ENCODE results near the gene TCEA3.

DNA sequence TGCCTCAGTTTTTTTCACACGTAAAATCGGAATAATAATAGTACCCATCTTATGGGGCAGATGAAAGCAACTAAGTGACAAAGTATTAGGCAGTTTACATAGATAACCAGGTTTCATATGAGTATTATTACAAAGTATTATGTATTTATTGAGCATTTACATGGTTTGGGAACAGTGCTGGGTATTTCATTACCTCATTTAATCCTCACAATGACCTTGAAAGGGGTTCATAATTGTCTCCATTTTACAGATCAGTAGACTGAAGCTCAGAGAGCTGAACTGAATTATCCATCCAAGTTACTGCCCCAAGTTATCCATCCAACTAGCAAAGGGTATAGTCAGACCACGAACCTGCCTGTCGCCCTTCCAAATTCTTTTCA is 21.2 kb downstream of the TCEA3 start:
- TF ChIP-seq, protein P1, sequence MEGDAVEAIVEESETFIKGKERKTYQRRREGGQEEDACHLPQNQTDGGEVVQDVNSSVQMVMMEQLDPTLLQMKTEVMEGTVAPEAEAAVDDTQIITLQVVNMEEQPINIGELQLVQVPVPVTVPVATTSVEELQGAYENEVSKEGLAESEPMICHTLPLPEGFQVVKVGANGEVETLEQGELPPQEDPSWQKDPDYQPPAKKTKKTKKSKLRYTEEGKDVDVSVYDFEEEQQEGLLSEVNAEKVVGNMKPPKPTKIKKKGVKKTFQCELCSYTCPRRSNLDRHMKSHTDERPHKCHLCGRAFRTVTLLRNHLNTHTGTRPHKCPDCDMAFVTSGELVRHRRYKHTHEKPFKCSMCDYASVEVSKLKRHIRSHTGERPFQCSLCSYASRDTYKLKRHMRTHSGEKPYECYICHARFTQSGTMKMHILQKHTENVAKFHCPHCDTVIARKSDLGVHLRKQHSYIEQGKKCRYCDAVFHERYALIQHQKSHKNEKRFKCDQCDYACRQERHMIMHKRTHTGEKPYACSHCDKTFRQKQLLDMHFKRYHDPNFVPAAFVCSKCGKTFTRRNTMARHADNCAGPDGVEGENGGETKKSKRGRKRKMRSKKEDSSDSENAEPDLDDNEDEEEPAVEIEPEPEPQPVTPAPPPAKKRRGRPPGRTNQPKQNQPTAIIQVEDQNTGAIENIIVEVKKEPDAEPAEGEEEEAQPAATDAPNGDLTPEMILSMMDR (IDR thresholded peaks at IDR 0.05) = no peak
- TF ChIP-seq, protein P2, sequence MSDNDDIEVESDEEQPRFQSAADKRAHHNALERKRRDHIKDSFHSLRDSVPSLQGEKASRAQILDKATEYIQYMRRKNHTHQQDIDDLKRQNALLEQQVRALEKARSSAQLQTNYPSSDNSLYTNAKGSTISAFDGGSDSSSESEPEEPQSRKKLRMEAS (CRISPR knock-in tag; IDR thresholded peaks at IDR 0.05) = no peak
- TF ChIP-seq, protein P3, sequence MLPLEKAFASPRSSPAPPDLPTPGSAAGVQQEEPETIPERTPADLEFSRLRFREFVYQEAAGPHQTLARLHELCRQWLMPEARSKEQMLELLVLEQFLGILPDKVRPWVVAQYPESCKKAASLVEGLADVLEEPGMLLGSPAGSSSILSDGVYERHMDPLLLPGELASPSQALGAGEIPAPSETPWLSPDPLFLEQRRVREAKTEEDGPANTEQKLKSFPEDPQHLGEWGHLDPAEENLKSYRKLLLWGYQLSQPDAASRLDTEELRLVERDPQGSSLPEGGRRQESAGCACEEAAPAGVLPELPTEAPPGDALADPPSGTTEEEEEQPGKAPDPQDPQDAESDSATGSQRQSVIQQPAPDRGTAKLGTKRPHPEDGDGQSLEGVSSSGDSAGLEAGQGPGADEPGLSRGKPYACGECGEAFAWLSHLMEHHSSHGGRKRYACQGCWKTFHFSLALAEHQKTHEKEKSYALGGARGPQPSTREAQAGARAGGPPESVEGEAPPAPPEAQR (CRISPR knock-in tag; IDR thresholded peaks at IDR 0.05) = no peak
- TF ChIP-seq FOXK1 (CRISPR knock-in tag; IDR thresholded peaks at IDR 0.05) (no peak), CREB1 (CRISPR knock-in tag; IDR thresholded peaks at IDR 0.05) (no peak), NFYB (CRISPR knock-in tag; conservative IDR thresholded peaks at IDR 0.05; ENCODE audit: low read depth) (no peak), ZNF263 (CRISPR knock-in tag; IDR thresholded peaks at IDR 0.05; ENCODE audit: low read depth) (no peak), RORB (CRISPR knock-in tag; IDR thresholded peaks at IDR 0.05) (no peak), NR3C1 (CRISPR knock-in tag; conservative IDR thresholded peaks at IDR 0.05; ENCODE audit: low read depth) (no peak)
- TF ChIP-seq, protein P4, sequence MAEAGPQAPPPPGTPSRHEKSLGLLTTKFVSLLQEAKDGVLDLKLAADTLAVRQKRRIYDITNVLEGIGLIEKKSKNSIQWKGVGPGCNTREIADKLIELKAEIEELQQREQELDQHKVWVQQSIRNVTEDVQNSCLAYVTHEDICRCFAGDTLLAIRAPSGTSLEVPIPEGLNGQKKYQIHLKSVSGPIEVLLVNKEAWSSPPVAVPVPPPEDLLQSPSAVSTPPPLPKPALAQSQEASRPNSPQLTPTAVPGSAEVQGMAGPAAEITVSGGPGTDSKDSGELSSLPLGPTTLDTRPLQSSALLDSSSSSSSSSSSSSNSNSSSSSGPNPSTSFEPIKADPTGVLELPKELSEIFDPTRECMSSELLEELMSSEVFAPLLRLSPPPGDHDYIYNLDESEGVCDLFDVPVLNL (CRISPR knock-in tag; IDR thresholded peaks at IDR 0.05; ENCODE audit: borderline replicate concordance, low read depth) = no peak
- TF ChIP-seq, protein P5, sequence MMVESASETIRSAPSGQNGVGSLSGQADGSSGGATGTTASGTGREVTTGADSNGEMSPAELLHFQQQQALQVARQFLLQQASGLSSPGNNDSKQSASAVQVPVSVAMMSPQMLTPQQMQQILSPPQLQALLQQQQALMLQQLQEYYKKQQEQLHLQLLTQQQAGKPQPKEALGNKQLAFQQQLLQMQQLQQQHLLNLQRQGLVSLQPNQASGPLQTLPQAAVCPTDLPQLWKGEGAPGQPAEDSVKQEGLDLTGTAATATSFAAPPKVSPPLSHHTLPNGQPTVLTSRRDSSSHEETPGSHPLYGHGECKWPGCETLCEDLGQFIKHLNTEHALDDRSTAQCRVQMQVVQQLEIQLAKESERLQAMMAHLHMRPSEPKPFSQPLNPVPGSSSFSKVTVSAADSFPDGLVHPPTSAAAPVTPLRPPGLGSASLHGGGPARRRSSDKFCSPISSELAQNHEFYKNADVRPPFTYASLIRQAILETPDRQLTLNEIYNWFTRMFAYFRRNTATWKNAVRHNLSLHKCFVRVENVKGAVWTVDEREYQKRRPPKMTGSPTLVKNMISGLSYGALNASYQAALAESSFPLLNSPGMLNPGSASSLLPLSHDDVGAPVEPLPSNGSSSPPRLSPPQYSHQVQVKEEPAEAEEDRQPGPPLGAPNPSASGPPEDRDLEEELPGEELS (CRISPR knock-in tag; IDR thresholded peaks at IDR 0.05) = no peak
- TF ChIP-seq, protein P6, sequence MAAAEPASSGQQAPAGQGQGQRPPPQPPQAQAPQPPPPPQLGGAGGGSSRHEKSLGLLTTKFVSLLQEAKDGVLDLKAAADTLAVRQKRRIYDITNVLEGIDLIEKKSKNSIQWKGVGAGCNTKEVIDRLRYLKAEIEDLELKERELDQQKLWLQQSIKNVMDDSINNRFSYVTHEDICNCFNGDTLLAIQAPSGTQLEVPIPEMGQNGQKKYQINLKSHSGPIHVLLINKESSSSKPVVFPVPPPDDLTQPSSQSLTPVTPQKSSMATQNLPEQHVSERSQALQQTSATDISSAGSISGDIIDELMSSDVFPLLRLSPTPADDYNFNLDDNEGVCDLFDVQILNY (CRISPR knock-in tag; IDR thresholded peaks at IDR 0.05) = no peak
- TF ChIP-seq, protein P7, sequence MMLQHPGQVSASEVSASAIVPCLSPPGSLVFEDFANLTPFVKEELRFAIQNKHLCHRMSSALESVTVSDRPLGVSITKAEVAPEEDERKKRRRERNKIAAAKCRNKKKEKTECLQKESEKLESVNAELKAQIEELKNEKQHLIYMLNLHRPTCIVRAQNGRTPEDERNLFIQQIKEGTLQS (CRISPR knock-in tag; conservative IDR thresholded peaks at IDR 0.05) = no peak
- TF ChIP-seq, protein P8, sequence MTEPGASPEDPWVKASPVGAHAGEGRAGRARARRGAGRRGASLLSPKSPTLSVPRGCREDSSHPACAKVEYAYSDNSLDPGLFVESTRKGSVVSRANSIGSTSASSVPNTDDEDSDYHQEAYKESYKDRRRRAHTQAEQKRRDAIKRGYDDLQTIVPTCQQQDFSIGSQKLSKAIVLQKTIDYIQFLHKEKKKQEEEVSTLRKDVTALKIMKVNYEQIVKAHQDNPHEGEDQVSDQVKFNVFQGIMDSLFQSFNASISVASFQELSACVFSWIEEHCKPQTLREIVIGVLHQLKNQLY (CRISPR knock-in tag; IDR thresholded peaks at IDR 0.05) = no peak
